HG03354 (cell line): Measurements from ENCODE around the gene SLC9A3.
A peak's percentile ranks its signal among the peaks of the same experiment; 100 is the strongest.

ENCODE experiments used
- ATAC-seq: cut with Tn5 transposase; IDR thresholded peaks from one replicate; pipeline ENCODE4 v1.9.1; 2021; ENCODE audit warnings: mild to moderate bottlenecking; ENCODE audit not compliant: unreplicated experiment, poor library complexity, severe bottlenecking

The SLC9A3 gene

DNA sequence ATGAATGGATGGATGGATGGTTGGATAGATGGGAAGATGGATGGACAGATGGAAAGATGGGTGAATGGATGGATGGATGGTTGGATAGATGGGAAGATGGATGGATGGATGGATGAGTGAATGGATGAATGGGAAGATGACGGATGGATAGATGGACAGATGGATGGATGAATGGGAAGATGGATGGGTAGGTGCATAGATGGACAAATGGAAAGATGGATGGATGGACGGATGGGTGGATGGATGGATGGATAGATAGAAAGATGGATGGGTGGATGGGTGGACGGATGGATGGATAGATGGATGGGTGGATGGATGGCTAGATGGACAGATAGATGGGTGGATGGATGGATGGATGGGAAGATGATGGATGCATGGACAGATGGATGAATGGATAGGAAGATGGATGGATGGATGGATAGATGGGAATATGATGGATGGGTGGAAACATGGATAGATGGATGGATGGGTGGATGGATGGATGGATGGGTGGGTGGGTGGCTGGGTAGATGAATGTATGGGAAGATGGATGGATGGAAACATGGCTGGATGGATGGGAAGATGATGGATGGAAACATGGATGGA, 97.8 kb downstream of the SLC9A3 start:
- no peak for ATAC-seq

DNA sequence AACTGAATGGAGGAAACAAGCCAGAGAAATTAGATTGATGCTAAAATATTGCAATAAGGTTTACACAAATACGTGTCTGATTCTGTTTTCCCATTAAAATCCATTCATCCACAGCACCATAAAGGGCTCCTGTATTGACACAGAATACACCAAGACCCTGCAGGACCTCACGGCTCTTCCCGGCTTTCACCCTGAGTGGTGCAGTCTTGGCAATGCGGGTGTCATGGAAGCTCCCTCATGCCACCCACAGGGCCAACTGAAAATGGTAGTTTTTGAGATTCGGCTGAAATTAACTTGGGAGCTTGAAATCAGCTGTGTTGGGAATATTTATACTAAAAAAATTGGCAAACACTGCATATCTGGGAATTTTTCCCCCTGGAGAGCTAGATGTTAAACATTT, 98.5 kb downstream of the SLC9A3 start:
- no peak for ATAC-seq

DNA sequence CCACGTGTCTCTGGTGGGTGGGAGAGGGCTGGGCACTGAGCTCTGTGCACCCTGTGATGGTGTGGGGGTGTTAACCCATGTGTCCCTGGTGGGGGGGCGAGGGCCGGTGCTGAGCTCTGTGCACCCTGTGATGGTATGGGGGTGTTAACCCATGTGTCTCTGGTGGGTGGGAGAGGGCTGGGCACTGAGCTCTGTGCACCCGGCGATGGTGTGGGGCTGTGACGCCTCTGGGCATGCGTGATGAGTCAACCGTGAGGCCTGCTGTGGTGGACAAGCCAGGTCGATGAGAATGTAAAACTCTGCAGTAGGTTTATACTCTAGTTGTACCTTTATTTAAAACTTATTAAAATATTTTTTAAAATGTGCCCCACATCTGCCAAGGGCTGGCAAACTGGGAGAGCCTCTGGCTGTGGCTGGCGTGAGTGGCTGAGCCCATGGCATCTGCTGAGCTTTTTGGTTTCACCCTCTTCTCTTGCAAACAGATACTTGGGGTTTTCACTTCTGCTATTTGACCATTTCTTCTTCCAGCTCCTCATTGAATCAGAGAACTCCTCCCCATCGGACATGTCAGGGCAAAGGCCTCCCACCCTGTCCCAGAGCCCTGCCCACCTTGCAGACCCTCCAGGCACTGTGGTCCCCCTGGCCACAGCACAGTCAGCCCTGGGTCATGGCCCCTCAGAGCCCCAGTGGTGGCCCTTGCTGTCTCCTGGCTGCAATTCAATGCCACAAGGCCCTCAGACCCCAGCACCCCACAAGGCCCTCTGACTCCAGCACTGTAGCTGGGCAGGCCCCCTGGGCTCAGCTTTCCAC, 99.7 kb downstream of the SLC9A3 start:
- peak; percentile 96 for ATAC-seq

DNA sequence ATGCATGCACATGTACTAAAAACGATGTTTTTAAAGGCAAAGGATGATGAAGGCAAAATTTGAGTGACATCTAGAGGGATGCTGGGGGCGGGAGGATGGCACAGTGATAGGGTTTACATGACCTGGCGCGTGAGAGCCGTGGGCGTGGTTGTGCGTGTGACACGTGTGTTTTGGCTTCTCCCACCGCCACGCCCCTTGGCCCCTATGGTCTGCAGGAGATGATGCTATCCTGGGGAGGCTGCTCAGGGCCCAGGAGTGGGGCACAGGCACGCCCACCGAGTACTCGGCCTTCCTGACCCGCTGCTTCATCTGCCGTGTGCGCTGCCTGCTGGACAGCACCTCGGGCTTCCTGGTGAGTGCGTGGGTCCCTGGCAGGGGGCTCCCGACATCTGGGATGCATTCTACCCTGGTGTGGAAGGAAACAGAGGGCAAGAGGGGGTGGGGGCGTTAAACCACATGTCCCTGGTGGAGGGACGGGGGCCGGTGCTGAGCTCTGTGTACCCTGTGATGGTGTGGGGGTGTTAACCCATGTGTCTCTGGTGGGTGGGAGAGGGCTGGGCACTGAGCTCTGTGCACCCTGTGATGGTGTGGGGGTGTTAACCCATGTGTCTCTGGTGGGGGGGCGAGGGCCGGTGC, 100.5 kb downstream of the SLC9A3 start:
- ATAC-seq = no peak

DNA sequence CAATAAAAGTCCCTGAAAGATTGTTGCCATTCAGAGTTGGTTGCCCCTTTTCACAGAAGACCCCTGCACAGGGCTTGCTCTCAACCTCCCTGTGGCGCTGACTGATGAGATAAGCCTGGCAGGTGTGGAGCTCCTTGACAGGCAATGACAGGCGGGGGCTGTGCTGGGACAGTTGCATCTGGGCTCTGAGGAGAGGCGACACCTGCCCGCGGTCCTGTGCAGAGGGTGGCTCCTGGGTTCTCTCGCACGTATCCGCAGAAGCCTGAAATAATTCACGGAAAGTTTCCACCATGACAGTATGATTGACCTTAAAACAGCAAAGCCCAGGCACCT, 101.0 kb downstream of the SLC9A3 start:
- ATAC-seq = no peak

DNA sequence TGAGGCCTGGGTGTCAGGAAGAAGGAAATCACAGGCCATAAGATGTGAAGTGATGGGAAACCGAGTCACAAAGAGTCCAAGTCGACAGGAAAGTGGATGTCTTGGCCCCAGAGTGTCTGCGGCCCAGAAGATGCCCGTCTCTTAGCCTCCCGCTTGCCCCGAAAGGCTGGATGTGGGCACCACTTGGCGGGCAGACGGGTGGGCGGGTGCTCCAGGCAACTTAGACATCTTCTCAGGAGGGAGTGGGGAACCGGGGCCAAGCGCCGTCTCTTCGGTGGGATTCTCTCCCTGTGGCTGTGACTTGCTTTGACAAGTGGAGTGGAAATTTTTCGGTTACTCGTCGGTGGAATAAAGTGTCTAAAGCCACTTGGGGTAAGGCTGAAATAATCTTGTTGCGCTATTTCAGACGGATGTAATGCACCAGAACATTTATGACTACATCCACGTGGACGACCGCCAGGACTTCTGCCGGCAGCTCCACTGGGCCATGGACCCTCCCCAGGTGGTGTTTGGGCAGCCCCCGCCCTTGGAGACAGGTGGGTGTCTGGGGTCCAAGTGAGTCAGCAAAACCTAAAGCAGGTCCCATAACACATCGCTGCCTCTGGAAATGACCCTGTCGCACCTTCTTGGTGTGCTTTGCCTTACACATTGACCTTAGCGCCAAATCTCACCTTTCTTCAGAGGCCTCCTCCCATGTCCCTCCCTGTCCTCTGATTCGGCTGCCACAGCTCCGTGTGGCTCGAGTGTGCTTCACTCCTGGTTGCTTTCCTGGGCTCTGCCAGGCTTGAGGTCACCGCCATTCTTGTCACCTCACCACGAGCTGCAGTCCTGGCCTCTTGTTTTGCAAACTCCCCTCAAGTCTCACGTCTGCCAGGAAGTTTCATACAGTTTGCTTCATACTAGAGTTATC, 101.7 kb downstream of the SLC9A3 start:
- ATAC-seq = no peak

DNA sequence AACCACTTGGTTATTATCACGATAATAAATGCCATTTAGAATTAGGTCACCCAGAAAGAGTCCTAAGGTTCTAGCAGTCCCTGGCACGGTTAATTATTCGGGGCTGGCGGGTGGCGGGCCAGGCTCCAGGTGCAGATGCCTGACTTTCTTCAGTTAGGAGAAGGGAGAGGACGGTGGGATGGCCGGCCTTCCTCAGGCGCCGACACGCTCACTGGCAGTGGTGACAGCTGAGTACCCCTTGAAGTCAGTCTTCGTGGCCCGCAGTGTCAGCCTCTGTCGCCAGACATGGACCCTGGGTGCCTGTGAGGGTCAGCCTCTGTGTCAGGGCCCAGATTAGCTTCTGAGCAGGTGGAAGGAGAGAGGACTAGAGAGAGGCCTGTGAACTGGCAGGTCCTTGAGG, 102.3 kb downstream of the SLC9A3 start:
- ATAC-seq = no peak

DNA sequence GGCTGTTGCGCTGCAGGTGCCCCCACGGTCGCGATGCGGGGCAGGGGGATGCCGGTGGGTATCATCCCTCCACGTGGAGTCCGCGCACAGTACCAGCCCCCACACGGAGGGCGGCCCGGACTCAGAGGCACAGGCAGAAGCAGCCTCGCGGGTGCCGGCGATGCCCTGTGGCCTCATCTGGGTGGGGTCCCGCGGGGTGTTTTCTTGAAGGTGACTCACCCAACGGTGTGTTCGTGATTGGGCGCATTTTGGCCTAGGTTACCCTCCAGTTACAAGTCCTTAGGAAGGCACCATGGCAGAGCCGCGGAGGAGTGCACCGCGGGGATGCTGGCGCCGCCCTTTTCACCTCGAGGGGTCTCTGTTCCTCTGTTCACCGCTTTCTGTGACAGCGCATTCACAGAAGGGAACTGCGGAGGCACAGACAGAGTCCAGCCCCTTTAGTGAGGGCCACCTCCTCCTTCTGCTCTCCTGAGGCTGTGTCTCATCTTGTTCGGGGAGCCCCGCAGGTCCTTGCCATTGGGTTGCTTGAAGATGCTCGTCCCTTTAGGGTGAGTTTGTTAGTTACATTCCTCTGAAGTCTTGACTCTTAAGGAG, 102.9 kb downstream of the SLC9A3 start:
- ATAC-seq = no peak

DNA sequence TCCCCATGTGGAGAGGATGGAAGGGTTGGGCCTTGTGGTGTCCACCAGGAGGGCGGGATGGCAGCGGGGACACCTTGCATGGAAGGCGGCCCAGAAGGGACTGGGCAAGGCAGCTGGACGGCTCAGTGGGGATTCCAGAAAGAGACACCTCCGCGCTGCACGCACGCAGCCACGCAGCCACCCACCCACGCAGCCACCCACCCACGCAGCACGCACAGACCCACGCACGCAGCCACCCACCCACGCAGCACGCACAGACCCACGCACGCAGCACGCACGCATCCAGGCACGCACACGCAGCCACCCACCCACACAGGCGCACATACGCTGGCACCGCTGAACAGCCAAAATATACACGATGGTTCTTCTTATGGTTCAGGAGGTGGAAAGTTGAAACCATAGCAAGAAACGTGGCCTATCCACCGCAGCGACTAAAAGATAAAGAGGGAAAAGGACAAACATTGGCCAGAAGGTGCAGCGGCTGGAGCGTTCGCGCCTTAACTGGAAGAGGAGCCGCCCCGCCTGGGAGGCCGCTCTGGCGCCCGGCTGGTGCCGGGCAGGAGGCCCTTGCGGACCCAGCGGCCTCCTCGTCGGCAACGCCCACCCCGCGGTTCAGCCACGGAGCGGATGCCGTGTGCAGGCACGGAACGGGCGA, 103.5 kb downstream of the SLC9A3 start:
- ATAC-seq = no peak
